GM21737 (cell line): ENCODE data around the gene LRRC45.
"Not testable (repeated sequence)": the region's sequence is repeated elsewhere in the genome, so short reads cannot be mapped to it uniquely, and the experiment has no call there.

Source experiments
- ATAC-seq: cut with Tn5 transposase; IDR thresholded peaks from one replicate; pipeline ENCODE4 v1.9.1; 2021; ENCODE audit warnings: mild to moderate bottlenecking, moderate library complexity; ENCODE audit not compliant: unreplicated experiment

LRRC45 gene

GRCh38 chr17:82022981-82023446, at the start of gene LRRC45:
Gene LRRC45, plus strand, starts transcription at chr17:82023305. Its CDS starts 339 bp downstream, at chr17:82023644.
- ATAC-seq: peak; percentile 77

- ATAC-seq: no peak
Measured at GRCh38 chr17:81973432-81973831, 49.7 kb upstream of the LRRC45 start.

GRCh38 chr17:81976332-81977210, 46.5 kb upstream of the LRRC45 start:
- peak; percentile 2 for ATAC-seq

- ATAC-seq: peak; percentile 83
Measured at GRCh38 chr17:81977211-81977808, 45.8 kb upstream of the LRRC45 start, which contains the start of gene ASPSCR1. Gene ASPSCR1, plus strand, starts transcription at chr17:81977629. Its CDS starts 18 bp downstream, at chr17:81977647.

- no peak for ATAC-seq
Measured at GRCh38 chr17:81978524-81979298, 44.4 kb upstream of the LRRC45 start.

- no peak for ATAC-seq
Measured at GRCh38 chr17:81980122-81980521, 43.0 kb upstream of the LRRC45 start.

GRCh38 chr17:81980707-81981343, 42.3 kb upstream of the LRRC45 start:
- no peak for ATAC-seq

GRCh38 chr17:81981511-81981910, 41.6 kb upstream of the LRRC45 start:
- ATAC-seq: not testable (repeated sequence)

- no peak for ATAC-seq
Measured at GRCh38 chr17:81983011-81983638, 40.0 kb upstream of the LRRC45 start.

- ATAC-seq: no peak
Measured at GRCh38 chr17:81983639-81984373, 39.3 kb upstream of the LRRC45 start.

- no peak for ATAC-seq
Measured at GRCh38 chr17:81984773-81985410, 38.2 kb upstream of the LRRC45 start.

- no peak for ATAC-seq
Measured at GRCh38 chr17:81986606-81987005, 36.5 kb upstream of the LRRC45 start.

- no peak for ATAC-seq
Measured at GRCh38 chr17:81987161-81987770, 35.8 kb upstream of the LRRC45 start.

GRCh38 chr17:81990836-81991683, 32.0 kb upstream of the LRRC45 start:
- no peak for ATAC-seq

GRCh38 chr17:81991684-81992305, 31.3 kb upstream of the LRRC45 start:
- ATAC-seq: no peak

GRCh38 chr17:81992306-81993102, 30.6 kb upstream of the LRRC45 start:
- ATAC-seq: no peak
